WERI-Rb-1 (cell line): Measurements from ENCODE around the gene DISP3.
A peak's percentile ranks its signal among the peaks of the same experiment; 100 is the strongest.

Experiments
- DNase-seq: peaks from one replicate; pipeline ENCODE4 v3.0.0-alpha.2; 2020
- H3K27ac ChIP-seq: fragments of 250-450 bp; sonication (Bioruptor Pico); 2 replicates; pipeline ENCODE4 v1.5.1; 2020; ENCODE audit warnings: mild to moderate bottlenecking, moderate library complexity
- H3K27me3 ChIP-seq: fragments of 250-450 bp; sonication (Bioruptor Pico); 2 replicates; pipeline ENCODE4 v1.5.1; 2021; ENCODE audit warnings: mild to moderate bottlenecking, low read depth, moderate library complexity; ENCODE audit not compliant: insufficient read depth, severe bottlenecking
- H3K36me3 ChIP-seq: fragments of 250-450 bp; sonication (Bioruptor Pico); 2 replicates; pipeline ENCODE4 v1.5.1; 2020; ENCODE audit warnings: mild to moderate bottlenecking, moderate library complexity
- H3K4me3 ChIP-seq: 2 replicates; pipeline ENCODE4 v1.5.1; 2011; ENCODE audit warnings: low read depth, mild to moderate bottlenecking, control low read depth, low read length
- H3K9me3 ChIP-seq: fragments of 250-450 bp; sonication (Bioruptor Pico); 2 replicates; pipeline ENCODE4 v1.5.1; 2021; ENCODE audit warnings: mild to moderate bottlenecking, moderate library complexity; ENCODE audit not compliant: severe bottlenecking
- CTCF ChIP-seq: IDR thresholded peaks from 2 replicates; pipeline ENCODE4 v1.5.1; 2011; ENCODE audit warnings: low read depth, mild to moderate bottlenecking, control low read depth, inconsistent platforms, low read length

DISP3 gene

DNA sequence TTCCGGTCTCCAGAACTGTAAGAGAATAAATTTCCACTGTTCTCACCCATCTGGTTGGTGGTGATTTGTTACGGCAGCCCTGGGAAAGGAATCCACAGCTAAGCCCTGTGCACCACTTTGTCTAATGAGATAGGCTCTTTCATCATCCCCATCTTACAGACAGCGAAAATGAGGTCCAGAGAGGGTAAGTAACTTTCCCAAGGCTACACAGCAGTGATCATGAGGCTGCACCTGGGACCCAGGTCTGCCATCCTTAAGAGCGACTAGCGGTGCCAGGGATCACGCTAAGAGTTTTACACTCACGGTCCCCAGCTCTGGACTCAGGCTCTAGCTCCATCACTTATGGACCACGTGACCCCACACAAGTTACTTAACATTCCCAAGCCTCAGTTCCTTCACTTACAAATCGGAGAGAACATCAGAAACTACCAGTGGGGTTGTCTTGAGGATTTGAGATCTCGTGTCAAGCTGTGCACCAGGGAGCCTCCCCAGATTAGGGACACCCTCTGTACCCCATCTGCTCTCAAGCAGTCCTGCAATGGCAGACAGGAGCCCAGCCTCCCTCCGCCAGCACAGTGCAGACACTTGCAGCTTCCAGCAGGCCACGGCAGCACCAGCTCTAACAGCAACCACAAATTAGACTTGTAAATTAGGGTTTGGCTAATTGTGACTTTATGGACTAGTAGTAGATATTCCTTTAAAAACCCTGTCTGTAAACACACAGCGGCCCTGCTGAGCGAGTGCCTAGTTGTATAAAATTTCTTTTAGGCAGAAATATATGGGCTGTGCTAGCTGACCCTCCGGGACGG lies 87.3 kb downstream of the DISP3 start:
- H3K4me3 ChIP-seq: no peak overlapping the region
- TF ChIP-seq CTCF: no peak
- H3K9me3 ChIP-seq: no peaks in the 10 kb centered on the region
- H3K27ac ChIP-seq: peak overlapping the region; percentile 22; the same call in 1 of the 2 replicates
- no peak for DNase-seq
- H3K27me3 ChIP-seq: no peaks in the 10 kb centered on the region
- peaks cover 14% of the 10 kb centered on the region for H3K36me3 ChIP-seq

DNA sequence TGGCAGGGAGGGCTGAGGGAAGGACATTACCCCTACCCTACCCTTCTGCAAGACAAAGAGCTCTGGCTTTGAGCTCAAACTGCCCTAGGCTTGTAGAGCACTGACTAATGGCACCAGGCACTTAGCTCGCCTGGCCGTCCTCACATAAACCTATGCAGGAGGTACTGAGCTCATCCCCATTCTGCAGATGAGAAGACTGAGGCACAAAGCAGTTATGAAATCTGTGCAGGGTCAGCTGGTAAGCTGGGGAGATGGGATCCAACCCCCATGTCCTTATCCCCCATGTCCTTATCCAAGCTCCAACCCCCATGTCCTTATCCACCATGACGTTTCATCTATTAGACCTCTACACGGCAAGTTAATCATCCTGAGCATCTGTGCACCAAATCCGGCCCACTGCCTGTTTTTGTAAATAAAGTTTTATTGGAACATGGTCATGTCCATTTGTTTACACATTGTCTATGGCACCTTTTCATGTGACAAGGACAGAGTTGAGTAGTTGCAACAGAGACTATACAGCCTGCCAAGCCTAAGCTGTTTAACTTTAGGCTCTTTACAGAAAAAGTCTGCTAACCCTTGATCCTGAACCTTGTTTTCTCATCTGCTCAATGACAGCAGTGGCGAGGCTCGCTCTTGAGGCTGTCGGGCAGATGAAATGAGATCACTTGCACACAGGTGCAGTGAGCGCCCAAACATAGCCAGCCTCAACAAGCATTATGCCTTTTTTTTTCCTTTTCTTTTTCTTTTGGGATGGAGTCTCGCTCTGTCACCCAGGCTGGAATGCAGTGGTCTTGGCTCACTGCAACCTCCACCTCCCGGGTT lies 88.5 kb downstream of the DISP3 start:
- Histone ChIP-seq H3K4me3 (no peak overlapping the region), H3K9me3 (no peaks in the 10 kb centered on the region), H3K36me3 (peaks cover 19% of the 10 kb centered on the region), H3K27ac (peak overlapping the region; percentile 38), H3K27me3 (no peaks in the 10 kb centered on the region)
- DNase-seq: no peak
- no peak for TF ChIP-seq CTCF

DNA sequence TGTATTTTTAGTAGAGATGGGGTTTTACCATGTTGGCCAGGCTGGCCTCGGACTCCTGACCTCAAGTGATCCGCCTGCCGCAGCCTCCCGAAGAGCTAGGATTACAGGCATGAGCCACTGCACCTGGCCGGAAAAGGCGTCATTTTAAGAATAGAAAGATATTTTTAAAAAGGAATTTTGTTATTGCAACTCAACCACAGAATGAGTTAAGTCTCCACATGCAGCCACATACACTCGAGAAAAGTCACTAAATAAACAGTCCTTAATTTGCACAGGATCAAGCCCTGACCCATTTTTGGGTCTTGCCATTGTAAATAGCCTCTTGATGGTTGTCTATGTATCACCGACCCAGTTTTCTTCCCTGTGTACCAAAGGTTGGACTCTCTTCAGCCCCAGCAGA lies 89.7 kb downstream of the DISP3 start:
- Histone ChIP-seq H3K27ac (no peak overlapping the region; the same call in 1 of the 2 replicates), H3K4me3 (no peak overlapping the region), H3K36me3 (peaks cover 24% of the 10 kb centered on the region), H3K27me3 (no peaks in the 10 kb centered on the region), H3K9me3 (no peaks in the 10 kb centered on the region)
- DNase-seq: no peak
- TF ChIP-seq CTCF: no peak

GRCh38 chr1:11569551-11569950 lies 90.6 kb downstream of the DISP3 start:
- Histone ChIP-seq H3K27ac (no peak overlapping the region), H3K27me3 (no peaks in the 10 kb centered on the region), H3K9me3 (no peaks in the 10 kb centered on the region), H3K36me3 (peaks cover 27% of the 10 kb centered on the region), H3K4me3 (no peak overlapping the region)
- DNase-seq: no peak
- no peak for TF ChIP-seq CTCF

DNA sequence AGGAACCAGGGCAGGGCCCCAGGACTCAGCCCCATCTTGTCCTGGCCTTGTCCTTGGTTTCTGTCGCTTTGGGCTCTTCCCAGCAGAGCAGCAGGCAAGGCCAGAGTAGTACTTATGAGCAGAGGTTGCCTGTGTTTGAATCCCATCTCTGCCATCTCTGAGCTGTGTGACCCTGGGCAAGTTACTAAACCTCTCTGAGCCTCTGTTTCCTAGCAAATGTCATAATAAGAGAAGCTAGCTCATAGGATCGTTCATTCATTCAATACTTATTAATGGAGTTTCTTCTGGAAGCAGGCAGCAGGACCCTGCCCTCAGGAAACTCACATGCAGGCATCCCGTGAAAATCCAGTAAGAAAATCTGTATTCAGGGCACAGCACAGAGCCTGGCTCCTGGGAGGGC lies 91.0 kb downstream of the DISP3 start:
- Histone ChIP-seq H3K27me3 (no peaks in the 10 kb centered on the region), H3K36me3 (peaks cover 27% of the 10 kb centered on the region), H3K9me3 (no peaks in the 10 kb centered on the region), H3K27ac (no peak overlapping the region), H3K4me3 (no peak overlapping the region)
- DNase-seq: no peak
- TF ChIP-seq CTCF: no peak
